ENCODE measurements around the gene KRT76. TPM values are rescaled to one million over a fixed set of nuclear protein-coding genes. Genes with fewer than 3 reads are reported as not detected.

The KRT76 gene
- total RNA-seq, 4 donors from 2014 or later: not detected

DNA sequence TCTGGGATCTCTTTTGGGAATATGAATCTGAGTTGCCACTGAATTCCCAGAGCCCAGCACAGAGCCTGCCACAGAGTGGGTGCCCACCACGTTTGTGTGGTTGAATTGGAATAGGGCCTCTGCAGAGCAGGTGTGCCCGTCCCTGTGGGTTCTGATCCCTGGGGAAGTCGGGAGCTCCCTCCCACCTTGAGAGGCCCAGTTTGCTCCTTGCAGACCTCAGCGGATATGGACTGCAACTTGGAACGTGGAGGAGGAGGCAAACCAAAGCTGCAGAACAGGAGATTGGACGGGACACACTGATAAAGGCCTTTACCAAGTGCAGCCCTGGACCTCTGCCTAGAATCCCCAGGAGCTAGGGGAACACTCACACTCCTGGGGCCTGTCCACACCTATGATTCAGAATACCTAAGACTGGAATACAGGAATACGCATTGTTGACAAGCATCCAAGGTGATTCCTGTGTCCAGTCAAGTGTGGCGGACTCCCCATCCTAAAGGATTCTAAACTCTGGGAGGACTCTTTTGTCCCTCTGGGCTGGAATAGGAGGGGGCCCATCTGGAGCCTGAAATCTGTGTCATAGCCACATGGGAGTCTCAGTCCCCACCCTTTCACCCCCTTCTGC is 2.4 kb downstream of the KRT76 start:
- TF ChIP-seq POLR2A (IDR thresholded peaks at IDR 0.05): no peak
- TF ChIP-seq, protein P1, sequence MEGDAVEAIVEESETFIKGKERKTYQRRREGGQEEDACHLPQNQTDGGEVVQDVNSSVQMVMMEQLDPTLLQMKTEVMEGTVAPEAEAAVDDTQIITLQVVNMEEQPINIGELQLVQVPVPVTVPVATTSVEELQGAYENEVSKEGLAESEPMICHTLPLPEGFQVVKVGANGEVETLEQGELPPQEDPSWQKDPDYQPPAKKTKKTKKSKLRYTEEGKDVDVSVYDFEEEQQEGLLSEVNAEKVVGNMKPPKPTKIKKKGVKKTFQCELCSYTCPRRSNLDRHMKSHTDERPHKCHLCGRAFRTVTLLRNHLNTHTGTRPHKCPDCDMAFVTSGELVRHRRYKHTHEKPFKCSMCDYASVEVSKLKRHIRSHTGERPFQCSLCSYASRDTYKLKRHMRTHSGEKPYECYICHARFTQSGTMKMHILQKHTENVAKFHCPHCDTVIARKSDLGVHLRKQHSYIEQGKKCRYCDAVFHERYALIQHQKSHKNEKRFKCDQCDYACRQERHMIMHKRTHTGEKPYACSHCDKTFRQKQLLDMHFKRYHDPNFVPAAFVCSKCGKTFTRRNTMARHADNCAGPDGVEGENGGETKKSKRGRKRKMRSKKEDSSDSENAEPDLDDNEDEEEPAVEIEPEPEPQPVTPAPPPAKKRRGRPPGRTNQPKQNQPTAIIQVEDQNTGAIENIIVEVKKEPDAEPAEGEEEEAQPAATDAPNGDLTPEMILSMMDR (IDR thresholded peaks at IDR 0.05): no peak
- DNase-seq: no peak
- no peak overlapping the region for H3K4me3 ChIP-seq

DNA sequence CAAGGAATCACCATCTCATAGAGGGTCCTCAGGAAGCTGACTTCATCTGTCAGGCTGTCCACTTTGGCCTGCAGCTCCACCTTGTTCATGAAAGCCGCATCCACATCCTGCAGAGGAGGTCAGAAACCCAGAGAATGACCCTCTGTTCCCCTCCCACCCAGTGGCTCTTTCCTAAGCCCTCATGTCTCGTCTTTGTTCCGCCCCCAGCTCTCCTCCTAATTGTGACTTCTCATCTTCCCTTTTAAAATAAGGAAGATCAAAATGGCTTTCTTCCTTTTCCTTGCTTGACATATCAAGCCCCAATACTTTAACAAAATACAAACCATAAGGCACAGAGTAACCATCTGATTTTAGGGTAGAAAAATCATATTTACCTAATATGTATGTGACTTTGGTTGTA is 4.4 kb downstream of the KRT76 start:
- Histone ChIP-seq H3K9me3 (no peaks in the 10 kb centered on the region), H3K4me1 (no peaks in the 10 kb centered on the region), H3K27ac (no peak overlapping the region), H3K36me3 (no peaks in the 10 kb centered on the region), H3K27me3 (no peaks in the 10 kb centered on the region), H3K4me3 (no peak overlapping the region)
- TF ChIP-seq, protein P1 (IDR thresholded peaks at IDR 0.05): no peak
- no peak for TF ChIP-seq POLR2A (IDR thresholded peaks at IDR 0.05)
- no peak for DNase-seq

More for the DNA sequence above, 2.4 kb downstream of the KRT76 start:
- H3K36me3 ChIP-seq: no peaks in the 10 kb centered on the region
- no peaks in the 10 kb centered on the region for H3K9me3 ChIP-seq
- no peaks in the 10 kb centered on the region for H3K27me3 ChIP-seq
- no peaks in the 10 kb centered on the region for H3K4me1 ChIP-seq
- no peak overlapping the region for H3K27ac ChIP-seq

DNA sequence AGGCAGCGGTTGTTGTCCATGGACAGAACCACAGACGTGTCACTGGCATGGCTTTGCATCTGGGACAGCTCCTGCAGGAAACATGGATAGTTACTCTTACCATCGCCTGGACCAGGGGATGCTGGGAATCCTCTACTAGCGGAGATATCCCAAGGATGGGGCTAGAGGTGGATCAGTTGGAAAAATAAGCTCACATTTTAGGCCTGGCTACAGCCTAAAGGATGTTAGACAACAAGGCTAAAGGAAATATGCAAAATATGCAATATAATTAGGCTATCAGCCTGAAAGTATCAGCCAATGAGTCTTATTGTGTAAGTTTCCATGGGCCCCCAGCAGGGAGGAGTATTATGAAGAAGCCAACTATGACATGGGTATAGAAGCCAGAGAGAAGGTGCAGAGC is 5.0 kb downstream of the KRT76 start:
- TF ChIP-seq, protein P1 (IDR thresholded peaks at IDR 0.05): no peak
- no peak for TF ChIP-seq POLR2A (IDR thresholded peaks at IDR 0.05)
- DNase-seq: no peak
- Histone ChIP-seq H3K4me3 (no peak overlapping the region), H3K27me3 (no peaks in the 10 kb centered on the region), H3K36me3 (no peaks in the 10 kb centered on the region), H3K4me1 (no peaks in the 10 kb centered on the region), H3K27ac (no peak overlapping the region), H3K9me3 (no peaks in the 10 kb centered on the region)

DNA sequence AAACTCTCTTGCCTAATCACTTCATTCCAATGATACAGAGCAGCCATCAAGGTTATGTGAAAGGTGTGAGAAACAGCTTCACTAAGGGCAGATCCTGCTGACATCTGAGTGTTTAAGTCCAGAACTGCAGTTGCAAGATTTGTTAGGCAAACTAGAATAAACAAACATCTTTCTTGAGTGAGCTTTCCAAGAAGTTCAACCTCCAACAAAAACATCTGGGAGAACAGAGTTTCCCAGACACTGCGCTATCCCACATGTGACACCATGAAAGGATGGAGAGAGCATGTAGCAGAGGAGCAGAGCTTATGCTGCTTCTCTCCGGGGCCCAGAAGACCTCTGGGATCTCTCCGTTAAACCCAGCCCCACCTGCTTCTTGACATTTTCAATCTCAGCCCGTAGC is 5.6 kb downstream of the KRT76 start:
- no peaks in the 10 kb centered on the region for H3K4me1 ChIP-seq
- H3K9me3 ChIP-seq: no peaks in the 10 kb centered on the region
- no peaks in the 10 kb centered on the region for H3K36me3 ChIP-seq
- H3K27me3 ChIP-seq: no peaks in the 10 kb centered on the region
- H3K4me3 ChIP-seq: no peak overlapping the region
- no peak for DNase-seq
- H3K27ac ChIP-seq: no peak overlapping the region
- TF ChIP-seq, protein P1 (IDR thresholded peaks at IDR 0.05): no peak
- TF ChIP-seq POLR2A (IDR thresholded peaks at IDR 0.05): no peak

DNA sequence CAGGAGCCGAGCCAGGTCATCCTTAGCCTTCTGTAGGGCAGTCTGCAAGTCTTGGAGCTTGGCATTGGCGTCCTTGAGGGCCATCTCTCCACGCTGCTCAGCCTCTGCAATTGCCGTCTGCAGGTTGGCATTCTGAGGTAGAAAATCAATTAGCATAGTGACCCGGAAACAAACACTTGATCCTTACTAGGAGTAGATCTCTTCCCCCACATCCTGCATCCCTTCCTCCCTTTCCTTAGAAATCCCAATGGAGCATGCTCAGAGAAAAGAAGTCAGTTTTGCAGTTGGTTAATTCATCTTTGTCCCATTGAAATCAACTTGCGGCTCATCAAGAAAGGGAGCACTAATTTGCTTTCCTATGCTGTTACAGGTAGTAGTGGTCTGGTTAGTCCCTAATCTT is 6.1 kb downstream of the KRT76 start:
- Histone ChIP-seq H3K27me3 (no peaks in the 10 kb centered on the region), H3K4me3 (no peak overlapping the region), H3K27ac (no peak overlapping the region), H3K36me3 (no peaks in the 10 kb centered on the region), H3K9me3 (no peaks in the 10 kb centered on the region), H3K4me1 (no peaks in the 10 kb centered on the region)
- TF ChIP-seq, protein P1 (IDR thresholded peaks at IDR 0.05): no peak
- TF ChIP-seq POLR2A (IDR thresholded peaks at IDR 0.05): no peak
- no peak for DNase-seq

DNA sequence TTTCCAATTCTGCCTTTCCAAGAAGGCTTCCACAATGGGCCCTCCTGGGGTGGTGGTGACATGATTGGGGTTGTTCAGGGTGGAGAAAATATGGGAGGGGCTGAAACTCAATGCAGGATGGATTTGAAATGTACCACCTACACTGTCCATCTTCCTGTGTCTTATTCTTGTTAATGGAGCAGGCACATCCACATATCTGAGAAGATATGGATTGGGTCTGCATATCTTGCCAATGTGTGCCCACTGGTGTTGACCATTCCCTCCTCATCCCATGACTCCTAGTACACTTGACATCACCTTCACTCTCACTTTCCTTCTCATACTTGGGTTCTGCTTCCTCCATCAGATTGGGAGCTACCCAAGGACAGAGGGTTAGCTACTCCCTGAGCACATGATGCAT is 7.2 kb downstream of the KRT76 start:
- no peak for TF ChIP-seq POLR2A (IDR thresholded peaks at IDR 0.05)
- TF ChIP-seq, protein P1 (IDR thresholded peaks at IDR 0.05): no peak
- H3K4me1 ChIP-seq: no peaks in the 10 kb centered on the region
- H3K4me3 ChIP-seq: no peak overlapping the region
- no peaks in the 10 kb centered on the region for H3K36me3 ChIP-seq
- DNase-seq: no peak
- H3K27ac ChIP-seq: no peak overlapping the region
- no peaks in the 10 kb centered on the region for H3K27me3 ChIP-seq
- no peaks in the 10 kb centered on the region for H3K9me3 ChIP-seq
